Activated naive CD4-positive, alpha-beta T cell treated with anti-CD3 and anti-CD28 coated beads for 36 hours (primary cell): ENCODE data around the gene KIF1A. TPM values are rescaled to one million over a fixed set of nuclear protein-coding genes. Genes with fewer than 3 reads are reported as not detected.
"Not testable (repeated sequence)": the region's sequence is repeated elsewhere in the genome, so short reads cannot be mapped to it uniquely, and the experiment has no call there.

Experiments used
- CTCF ChIA-PET: fragments of 350-600 bp; sonication (Branson Sonifier 250); formaldehyde crosslinking; loops from one replicate; lab custom pipeline; 2021; ENCODE audit warnings: antibody characterized with exemption; lab: Charles Lee
- DNase-seq: peaks from one replicate; pipeline ENCODE4 v3.0.0-alpha.2; 2020
- H3K27ac Mint-ChIP-seq: one replicate; pipeline ENCODE4 v1.8.0; 2021; ENCODE audit warnings: mild to moderate bottlenecking, mixed read lengths
- H3K27me3 Mint-ChIP-seq: one replicate; pipeline ENCODE4 v1.8.0; 2021; ENCODE audit warnings: low read depth, mixed read lengths
- H3K36me3 Mint-ChIP-seq: one replicate; pipeline ENCODE4 v1.8.0; 2021; ENCODE audit warnings: low read depth, mixed read lengths
- H3K4me1 Mint-ChIP-seq: one replicate; pipeline ENCODE4 v1.8.0; 2021; ENCODE audit warnings: low read depth, mixed read lengths
- H3K4me3 Mint-ChIP-seq: one replicate; pipeline ENCODE4 v1.8.0; 2021; ENCODE audit warnings: mild to moderate bottlenecking, moderate library complexity, mixed read lengths
- H3K9me3 Mint-ChIP-seq: one replicate; pipeline ENCODE4 v1.8.0; 2021; ENCODE audit warnings: mixed read lengths
- intact Hi-C: fragments of 100-400 bp; cut with micrococcal nuclease; formaldehyde crosslinking; loops from one replicate; pipeline ENCODE4 v1.15.1; 2023
- total RNA-seq, 2 experiments: library from RNA; stranded (reverse); gene quantifications; one replicate each; pipeline ENCODE4 v1.2.3, GENCODE V29; 2021

The KIF1A gene
- total RNA-seq, 2 experiments from 2014 or later, result 8.4 TPM

DNA sequence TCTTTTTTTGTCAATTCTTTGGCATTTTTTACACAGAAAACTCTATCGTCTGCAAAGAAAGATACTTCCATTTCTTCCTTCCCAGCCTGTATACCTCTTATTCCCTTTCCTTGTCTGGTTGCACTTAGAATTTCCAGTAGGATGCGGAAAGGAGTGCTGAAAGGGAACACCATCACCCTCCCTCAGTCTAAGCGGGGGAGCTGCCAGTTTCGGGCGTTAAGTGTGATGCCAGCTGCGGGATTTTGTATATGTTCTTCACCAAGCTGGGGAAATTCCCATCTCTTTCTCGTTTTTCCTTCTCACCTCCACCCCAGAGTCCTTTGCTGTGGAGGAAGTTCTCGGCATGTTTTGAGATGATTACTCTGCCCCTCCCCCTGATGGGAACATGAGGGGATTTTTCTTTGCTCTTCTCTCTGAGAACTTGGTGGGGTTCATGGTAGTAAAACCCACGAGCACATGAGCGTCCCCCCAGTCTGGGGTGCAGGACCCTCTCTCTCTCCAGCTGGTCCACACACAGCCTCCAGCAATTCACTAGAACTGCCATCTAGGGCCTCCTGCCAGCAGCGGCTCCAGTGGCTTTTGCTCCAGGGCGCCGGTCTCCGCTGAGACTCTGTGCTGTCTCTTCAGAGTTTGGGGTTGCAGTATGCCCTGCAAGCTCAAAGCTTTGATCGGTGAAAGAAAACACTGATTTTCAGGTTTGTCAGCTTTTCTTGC, 112.8 kb downstream of the KIF1A start:
- intact Hi-C loops, result no loop called here
- DNase-seq, result no peak
- Mint-ChIP-seq H3K27me3 (peaks cover 14% of the 10 kb centered on the region), H3K4me1 (peaks cover 13% of the 10 kb centered on the region), H3K36me3 (no peaks in the 10 kb centered on the region), H3K9me3 (no peaks in the 10 kb centered on the region), H3K4me3 (no peak overlapping the region), H3K27ac (no peak overlapping the region)
- CTCF ChIA-PET, result interaction anchor here (1.6 kb wide), 1 partner anchor 193 kb away, joined by 4 read pairs; no protein-coding TSS in a partner anchor

DNA sequence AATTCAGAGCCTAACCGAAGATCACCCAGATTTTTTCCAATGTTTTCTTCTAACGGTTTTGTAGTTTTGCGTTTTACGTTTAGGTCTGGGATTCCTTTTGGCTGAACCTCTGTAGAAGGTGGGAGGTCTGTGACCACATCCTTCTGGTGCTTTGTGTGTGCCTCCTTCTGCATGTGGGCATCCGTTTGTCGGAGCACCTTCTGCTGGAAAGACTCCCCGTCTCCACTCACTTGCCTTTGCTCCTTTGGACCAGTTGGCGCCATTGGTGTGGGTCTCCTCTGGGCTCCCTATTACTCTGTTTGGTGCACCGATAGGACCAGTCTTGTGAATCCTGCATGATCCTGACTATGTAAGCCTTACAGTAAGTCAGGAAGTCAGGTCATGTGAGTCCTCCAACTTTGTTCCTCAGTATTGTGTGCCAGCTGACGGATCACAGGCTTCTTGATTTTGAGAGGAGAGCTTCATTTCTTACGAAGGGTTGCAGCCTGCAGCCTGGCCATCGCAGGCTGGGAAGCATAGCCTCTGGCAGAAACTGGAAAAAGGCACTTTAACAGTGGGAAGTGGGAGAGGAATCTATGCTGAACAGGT, 114.7 kb downstream of the KIF1A start:
- Mint-ChIP-seq H3K36me3 (no peaks in the 10 kb centered on the region), H3K9me3 (no peaks in the 10 kb centered on the region), H3K4me1 (peaks cover 13% of the 10 kb centered on the region), H3K4me3 (no peak overlapping the region), H3K27me3 (peaks cover 14% of the 10 kb centered on the region), H3K27ac (no peak overlapping the region)
- CTCF ChIA-PET, result interaction anchor here (1.0 to 1.6 kb wide), 2 partner anchors 88 to 191 kb away, joined by 4 to 5 read pairs; no protein-coding TSS in a partner anchor
- intact Hi-C loops, result no loop called here
- DNase-seq, result peak; percentile 22

DNA sequence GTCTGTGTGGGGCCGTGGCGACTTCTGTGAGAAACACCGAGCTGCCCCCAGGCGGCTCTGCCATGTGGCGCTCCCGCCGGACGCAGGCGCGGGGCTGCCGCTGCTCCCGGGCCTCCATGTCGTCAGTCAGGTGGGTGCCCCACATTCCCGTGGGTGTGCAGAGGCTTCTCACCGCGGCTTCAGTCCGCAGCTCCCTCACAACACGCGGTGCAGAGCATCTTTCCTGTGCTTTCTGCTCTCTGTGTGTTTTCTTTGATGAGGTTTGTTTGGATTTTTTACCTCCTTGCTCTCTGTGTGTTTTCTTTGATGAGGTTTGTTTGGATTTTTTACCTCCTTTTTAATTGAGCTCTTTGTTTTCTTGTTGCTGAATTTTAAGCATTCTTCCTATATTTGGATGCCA, 115.4 kb downstream of the KIF1A start:
- CTCF ChIA-PET, result interaction anchor here (0.6 to 1.6 kb wide), 3 partner anchors 87 to 671 kb away, joined by 4 to 5 read pairs (median 4); no protein-coding TSS in a partner anchor
- intact Hi-C loops, result loop anchor here (5.0 kb wide), 1 partner anchor 192 kb away; no protein-coding TSS in a partner anchor

DNA sequence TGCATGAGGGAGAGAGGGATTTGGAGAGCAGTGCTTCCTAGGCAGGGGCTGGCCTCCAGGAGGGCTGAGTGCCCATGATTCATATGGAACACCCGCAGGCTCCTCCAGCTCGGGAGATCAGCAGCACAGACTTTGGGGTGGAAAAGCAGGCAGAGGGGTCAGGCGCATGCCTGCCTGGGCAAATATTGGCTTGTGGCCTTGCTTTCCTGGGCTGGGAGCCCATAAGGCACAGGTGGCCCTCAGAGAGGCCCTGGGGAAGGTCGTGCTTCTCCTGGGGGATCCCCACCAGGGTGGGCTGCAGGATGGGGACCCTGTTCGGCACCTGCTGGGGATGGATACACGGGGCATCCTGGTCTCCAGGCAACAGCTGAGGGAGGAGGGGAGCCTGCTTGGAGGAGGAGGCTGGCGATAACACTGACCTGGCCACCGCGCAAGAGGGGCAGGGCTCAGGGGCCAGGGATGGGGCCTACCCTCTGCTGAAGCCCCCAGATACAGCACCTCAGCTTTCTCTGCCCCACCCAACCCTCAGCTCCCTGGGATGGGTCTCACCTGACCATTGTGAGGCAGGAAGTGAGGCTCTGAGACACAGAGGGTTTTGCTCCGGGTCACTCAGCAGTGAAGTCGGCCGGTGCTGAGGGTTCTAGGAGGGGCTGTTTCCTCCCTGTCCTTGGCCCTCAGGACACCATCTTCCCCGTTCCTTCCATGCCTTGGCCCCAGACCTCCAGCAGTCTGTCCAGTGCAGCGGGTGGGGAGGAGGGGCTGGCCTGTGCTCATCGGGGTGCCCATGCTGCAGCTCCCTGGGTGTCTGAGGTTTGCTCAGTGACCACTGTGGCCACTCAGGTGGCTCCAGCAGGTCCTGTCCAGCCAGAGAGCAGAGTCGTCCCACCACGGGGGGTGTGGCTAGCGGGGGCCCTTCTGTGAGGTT, 116.3 kb downstream of the KIF1A start:
- no peak overlapping the region for H3K4me3 Mint-ChIP-seq
- intact Hi-C loops, result loop anchor here (5.0 kb wide), 1 partner anchor 191 kb away; no protein-coding TSS in a partner anchor
- H3K27me3 Mint-ChIP-seq, result peaks cover 14% of the 10 kb centered on the region
- H3K27ac Mint-ChIP-seq, result no peak overlapping the region
- CTCF ChIA-PET, result interaction anchor here (0.6 to 1.6 kb wide), 2 partner anchors 190 to 672 kb away, joined by 4 to 5 read pairs; no protein-coding TSS in a partner anchor
- H3K4me1 Mint-ChIP-seq, result peaks cover 13% of the 10 kb centered on the region
- no peak for DNase-seq
- H3K9me3 Mint-ChIP-seq, result no peaks in the 10 kb centered on the region
- no peaks in the 10 kb centered on the region for H3K36me3 Mint-ChIP-seq

More for the DNA sequence above, 115.4 kb downstream of the KIF1A start:
- peaks cover 13% of the 10 kb centered on the region for H3K4me1 Mint-ChIP-seq
- no peaks in the 10 kb centered on the region for H3K9me3 Mint-ChIP-seq
- DNase-seq, result peak; percentile 33
- H3K27me3 Mint-ChIP-seq, result peaks cover 14% of the 10 kb centered on the region
- H3K4me3 Mint-ChIP-seq, result peak overlapping the region; percentile 19
- no peak overlapping the region for H3K27ac Mint-ChIP-seq
- no peaks in the 10 kb centered on the region for H3K36me3 Mint-ChIP-seq

DNA sequence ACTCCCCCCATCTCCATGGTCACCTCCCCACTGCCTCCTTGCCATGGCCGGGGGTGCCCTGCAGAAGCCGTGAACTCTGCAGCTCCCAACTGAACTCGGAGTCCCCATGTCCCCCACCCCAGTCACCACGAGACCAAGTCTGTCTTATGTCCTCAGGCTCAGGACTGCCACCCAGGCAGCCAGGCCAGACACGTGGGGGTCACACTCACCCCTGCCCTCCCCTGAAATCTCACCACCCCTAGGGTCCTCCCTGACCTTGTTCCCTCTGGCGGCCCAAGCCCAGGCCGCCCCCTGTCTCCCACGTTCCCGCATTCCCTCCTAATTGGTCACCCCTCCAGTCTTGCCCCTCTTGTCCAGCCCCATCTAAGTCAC, 117.4 kb downstream of the KIF1A start:
- CTCF ChIA-PET, result no interaction called here
- no peak overlapping the region for H3K4me3 Mint-ChIP-seq

DNA sequence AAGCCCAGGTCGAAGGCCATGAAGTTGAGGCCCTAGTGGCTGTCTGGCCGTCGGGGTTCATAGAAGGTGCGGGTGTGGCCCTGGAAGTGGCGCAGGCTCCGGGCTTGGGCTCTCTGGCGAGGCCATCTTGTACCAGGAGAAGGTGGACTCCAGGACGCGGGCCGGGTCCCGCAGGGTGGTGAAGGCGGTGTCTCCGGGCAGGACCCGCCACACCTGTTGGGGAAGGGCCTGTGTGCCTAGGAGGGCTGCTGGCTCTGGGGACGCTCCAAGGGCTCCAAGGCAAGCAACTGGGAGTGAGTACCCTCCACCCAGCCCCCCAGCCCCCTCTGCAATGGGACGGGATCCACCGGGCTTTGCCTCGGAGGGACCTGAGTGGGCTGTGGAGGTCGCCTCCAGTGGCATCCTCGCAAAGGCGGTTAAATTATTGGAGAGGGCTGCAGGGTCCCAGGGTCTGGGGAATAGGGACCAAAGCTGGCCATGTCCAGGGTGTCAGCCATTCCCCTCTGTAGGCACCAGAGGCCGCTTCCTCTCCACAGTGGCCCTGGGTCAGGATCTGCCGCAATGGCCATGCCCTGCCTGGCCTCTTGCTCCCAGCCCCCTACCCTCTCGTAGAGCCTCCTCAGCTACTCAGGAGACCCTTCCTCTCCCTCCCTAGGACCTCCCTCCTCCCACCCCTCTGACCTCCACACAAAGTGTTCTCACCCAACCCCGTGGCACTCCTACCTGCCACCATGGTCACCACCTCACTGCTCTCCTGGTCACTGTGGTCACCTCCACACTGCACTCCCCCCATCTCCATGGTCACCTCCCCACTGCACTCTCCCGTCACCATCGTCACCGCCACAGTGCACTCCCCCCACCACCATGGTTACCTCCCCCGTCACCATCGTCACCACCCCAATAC, 118.0 kb downstream of the KIF1A start:
- H3K9me3 Mint-ChIP-seq, result no peaks in the 10 kb centered on the region
- CTCF ChIA-PET, result no interaction called here
- peaks cover 13% of the 10 kb centered on the region for H3K4me1 Mint-ChIP-seq
- intact Hi-C loops, result loop anchor here (5.0 kb wide), 1 partner anchor 190 kb away; no protein-coding TSS in a partner anchor
- no peak overlapping the region for H3K27ac Mint-ChIP-seq
- H3K4me3 Mint-ChIP-seq, result no peak overlapping the region
- DNase-seq, result peak; percentile 3
- no peaks in the 10 kb centered on the region for H3K36me3 Mint-ChIP-seq
- peaks cover 12% of the 10 kb centered on the region for H3K27me3 Mint-ChIP-seq

More for the DNA sequence above, 117.4 kb downstream of the KIF1A start:
- peaks cover 12% of the 10 kb centered on the region for H3K27me3 Mint-ChIP-seq
- peaks cover 13% of the 10 kb centered on the region for H3K4me1 Mint-ChIP-seq
- H3K27ac Mint-ChIP-seq, result no peak overlapping the region
- no peaks in the 10 kb centered on the region for H3K9me3 Mint-ChIP-seq
- peak; percentile 3 for DNase-seq
- intact Hi-C loops, result loop anchor here (5.0 kb wide), 1 partner anchor 190 kb away; no protein-coding TSS in a partner anchor
- H3K36me3 Mint-ChIP-seq, result no peaks in the 10 kb centered on the region

DNA sequence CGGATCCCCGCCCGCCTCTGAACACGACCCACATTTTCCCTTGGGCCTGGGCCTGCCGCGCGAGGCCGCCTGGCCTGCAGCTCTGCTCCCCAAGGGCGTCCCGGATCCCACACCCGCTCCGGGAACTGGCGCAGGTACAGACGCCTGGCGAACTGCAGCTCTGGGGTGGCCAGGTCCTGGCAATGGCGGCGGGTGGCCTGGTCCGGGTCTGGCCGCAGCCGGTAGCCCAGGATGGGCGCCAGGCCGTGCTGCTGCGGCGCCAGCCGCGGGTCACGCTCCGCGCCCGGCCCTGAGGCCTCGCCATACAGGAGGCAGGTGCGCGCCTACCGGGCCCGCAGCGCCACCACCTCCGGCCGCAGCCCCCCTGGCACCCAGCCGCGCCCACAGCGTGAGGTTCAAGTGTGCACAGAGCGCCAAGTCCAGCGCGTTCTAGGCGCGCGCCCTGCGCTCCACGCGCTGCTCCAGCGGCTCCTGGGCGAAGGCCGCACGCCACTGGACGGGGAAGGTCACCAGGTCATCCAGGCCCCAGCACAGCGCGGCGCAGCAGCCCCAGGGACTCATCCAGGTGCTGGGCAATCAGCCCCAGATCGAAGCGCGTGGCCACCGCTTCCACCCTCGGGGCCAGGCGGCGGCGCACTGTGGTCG, 118.8 kb downstream of the KIF1A start:
- Mint-ChIP-seq H3K36me3 (no peaks in the 10 kb centered on the region), H3K27ac (no peak overlapping the region), H3K9me3 (no peaks in the 10 kb centered on the region), H3K27me3 (peaks cover 12% of the 10 kb centered on the region), H3K4me3 (no peak overlapping the region), H3K4me1 (peaks cover 13% of the 10 kb centered on the region)
- CTCF ChIA-PET, result no interaction called here
- DNase-seq, result no peak
- intact Hi-C loops, result loop anchor here (5.0 kb wide), 1 partner anchor 189 kb away; no protein-coding TSS in a partner anchor

DNA sequence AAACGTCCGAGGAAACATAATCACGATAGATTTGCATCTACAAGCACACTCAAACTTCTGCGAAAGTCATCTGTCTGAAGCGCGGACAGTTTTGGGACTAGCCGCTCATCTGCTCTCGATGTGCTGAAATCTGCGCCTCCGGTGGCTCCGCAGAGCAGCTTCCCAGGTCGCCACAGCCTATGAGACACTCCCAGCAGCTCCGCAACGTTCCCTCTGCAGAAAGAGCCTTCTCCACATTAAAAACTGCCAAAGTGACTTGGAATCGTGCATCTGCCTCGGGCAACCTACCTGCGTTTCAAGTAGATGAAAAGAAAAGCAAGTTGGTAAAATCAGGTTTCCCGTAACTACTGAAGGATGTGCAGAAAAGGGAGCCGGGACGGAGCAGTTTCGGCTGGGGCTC, 119.4 kb downstream of the KIF1A start:
- H3K27ac Mint-ChIP-seq, H3K36me3 Mint-ChIP-seq, CTCF ChIA-PET, DNase-seq, H3K9me3 Mint-ChIP-seq, H3K4me3 Mint-ChIP-seq: not testable (repeated sequence)
- Mint-ChIP-seq H3K4me1 (peaks cover 12% of the 10 kb centered on the region), H3K27me3 (peaks cover 12% of the 10 kb centered on the region)
- intact Hi-C loops, result loop anchor here (5.0 kb wide), 1 partner anchor 188 kb away; no protein-coding TSS in a partner anchor

DNA sequence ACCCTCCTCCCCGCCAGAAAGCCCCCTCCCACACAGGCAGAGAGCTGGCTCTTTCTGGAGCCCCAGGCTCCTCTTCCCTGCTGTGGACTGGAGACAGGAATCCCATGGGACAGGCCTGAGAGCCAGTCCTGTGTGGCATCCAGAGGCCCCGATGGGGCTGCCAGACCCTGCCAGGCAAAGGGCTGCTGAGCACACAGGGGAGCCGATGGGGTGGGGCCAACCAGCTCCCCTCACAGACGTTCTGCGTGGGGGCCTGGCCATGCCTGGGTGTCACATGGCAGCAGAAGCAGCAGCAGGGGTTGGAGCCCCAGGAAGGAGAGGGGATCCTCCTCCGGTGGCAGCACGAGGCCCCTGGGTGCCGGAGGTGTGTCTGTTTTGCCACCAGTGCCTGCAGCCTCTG, 120.2 kb downstream of the KIF1A start:
- H3K4me1 Mint-ChIP-seq, DNase-seq, CTCF ChIA-PET, H3K4me3 Mint-ChIP-seq, H3K9me3 Mint-ChIP-seq, H3K36me3 Mint-ChIP-seq, H3K27me3 Mint-ChIP-seq, H3K27ac Mint-ChIP-seq: not testable (repeated sequence)
- intact Hi-C loops, result loop anchor here (5.0 kb wide), 1 partner anchor 188 kb away; no protein-coding TSS in a partner anchor

DNA sequence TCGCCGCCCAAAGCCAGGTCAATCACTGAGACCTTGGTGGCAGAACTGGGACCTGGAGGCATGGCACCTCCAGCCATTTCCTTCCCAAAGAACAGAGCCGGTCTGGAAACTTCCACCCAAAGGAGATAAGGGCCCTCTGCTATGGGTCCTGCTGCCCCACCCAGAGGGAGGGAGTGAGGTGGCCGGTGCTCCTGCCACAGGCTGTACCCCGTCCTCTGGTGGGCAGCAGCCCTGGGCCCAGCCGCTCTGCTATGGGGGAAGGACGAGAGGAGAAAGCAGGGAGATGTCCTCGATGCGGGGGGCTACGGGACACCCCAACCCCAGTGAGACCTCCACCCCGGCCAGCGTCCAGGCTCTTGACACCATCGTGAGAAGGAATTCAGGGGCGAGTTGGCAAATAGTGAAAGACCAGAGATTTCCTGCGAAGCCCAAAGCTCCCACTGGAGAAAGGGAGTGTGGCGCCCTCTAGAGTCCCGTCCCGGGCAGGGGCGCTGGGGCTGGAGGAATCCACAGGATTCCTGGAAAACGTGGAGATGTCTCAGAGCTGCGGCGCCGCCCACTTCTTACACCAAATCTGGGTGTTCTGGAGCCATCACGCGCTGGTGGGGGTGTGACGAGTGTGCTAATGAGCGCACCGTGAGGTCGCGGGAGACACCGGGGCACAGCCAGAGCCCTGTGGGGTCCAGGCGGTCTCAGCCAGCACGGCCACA, 121.0 kb downstream of the KIF1A start:
- not testable (repeated sequence) for H3K27ac Mint-ChIP-seq, H3K27me3 Mint-ChIP-seq

More for the DNA sequence above, 121.0 kb downstream of the KIF1A start:
- H3K4me1 Mint-ChIP-seq, CTCF ChIA-PET, H3K4me3 Mint-ChIP-seq, intact Hi-C loops, H3K9me3 Mint-ChIP-seq, H3K36me3 Mint-ChIP-seq: not testable (repeated sequence)
- DNase-seq, result peak; percentile 2
